ENCODE measurements around the gene NLRC3.

DNA sequence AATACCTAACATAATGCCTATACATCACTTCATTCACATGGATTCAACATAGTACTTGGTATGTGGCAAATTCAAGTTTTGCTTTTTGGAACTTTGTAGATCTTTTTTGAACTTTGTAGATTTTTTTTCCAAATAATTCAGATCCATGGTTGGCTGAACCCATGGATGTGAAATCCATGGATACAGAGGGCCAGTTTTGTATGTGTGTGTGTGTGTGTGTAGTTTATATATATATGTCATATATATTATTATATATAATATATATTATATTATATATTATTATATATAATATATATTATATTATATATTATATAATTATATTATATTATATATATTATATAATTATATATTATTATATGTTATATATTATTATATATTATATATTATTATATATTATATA is 48.0 kb downstream of the NLRC3 start:
- TF ChIP-seq, protein P1, sequence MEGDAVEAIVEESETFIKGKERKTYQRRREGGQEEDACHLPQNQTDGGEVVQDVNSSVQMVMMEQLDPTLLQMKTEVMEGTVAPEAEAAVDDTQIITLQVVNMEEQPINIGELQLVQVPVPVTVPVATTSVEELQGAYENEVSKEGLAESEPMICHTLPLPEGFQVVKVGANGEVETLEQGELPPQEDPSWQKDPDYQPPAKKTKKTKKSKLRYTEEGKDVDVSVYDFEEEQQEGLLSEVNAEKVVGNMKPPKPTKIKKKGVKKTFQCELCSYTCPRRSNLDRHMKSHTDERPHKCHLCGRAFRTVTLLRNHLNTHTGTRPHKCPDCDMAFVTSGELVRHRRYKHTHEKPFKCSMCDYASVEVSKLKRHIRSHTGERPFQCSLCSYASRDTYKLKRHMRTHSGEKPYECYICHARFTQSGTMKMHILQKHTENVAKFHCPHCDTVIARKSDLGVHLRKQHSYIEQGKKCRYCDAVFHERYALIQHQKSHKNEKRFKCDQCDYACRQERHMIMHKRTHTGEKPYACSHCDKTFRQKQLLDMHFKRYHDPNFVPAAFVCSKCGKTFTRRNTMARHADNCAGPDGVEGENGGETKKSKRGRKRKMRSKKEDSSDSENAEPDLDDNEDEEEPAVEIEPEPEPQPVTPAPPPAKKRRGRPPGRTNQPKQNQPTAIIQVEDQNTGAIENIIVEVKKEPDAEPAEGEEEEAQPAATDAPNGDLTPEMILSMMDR (IDR thresholded peaks at IDR 0.05), result no peak
- TF ChIP-seq POLR2A (IDR thresholded peaks at IDR 0.05), result no peak

Measured in testis (tissue), 2 donors.